Measurements from ENCODE around the gene MID1. TPM values are rescaled to one million over a fixed set of nuclear protein-coding genes. Genes with fewer than 3 reads are reported as not detected.

Gene MID1
- total RNA-seq, 2 experiments from 2014 or later: 0.19 TPM; not detected in 1

GRCh38 chrX:10665681-10666080 is 45.3 kb upstream of the MID1 start:
- Mint-ChIP-seq H3K4me3 (no peak overlapping the region), H3K4me1 (ENCODE audit: low read depth) (no peaks in the 10 kb centered on the region), H3K36me3 (ENCODE audit: low read depth) (no peaks in the 10 kb centered on the region), H3K9me3 (no peaks in the 10 kb centered on the region), H3K27ac (no peak overlapping the region), H3K27me3 (no peaks in the 10 kb centered on the region)
- POLR2A ChIA-PET: no interaction called here
- H3K27ac ChIP-seq (ENCODE audit: low read depth in 1 of 2, low read length in 2 of 2): no peak overlapping the region
- CTCF ChIA-PET: no interaction called here
- no peak for DNase-seq
- no peaks in the 10 kb centered on the region for H3K27me3 ChIP-seq (ENCODE audit: control insufficient read depth in 1 of 2, insufficient read depth in 2 of 2, low read length in 2 of 2)
- ATAC-seq (ENCODE audit: poor library complexity): no peak
- no peak overlapping the region for H3K4me3 ChIP-seq (ENCODE audit: low read length)
- no peak for TF ChIP-seq CTCF (IDR thresholded peaks at IDR 0.05)
- no peaks in the 10 kb centered on the region for H3K36me3 ChIP-seq (ENCODE audit: insufficient read depth, low read length)
- intact Hi-C loops (cut with DNase I, micrococcal nuclease): no loop called here
- H3K9me3 ChIP-seq (ENCODE audit: control insufficient read depth in 1 of 2, insufficient read depth in 1 of 2, low read length in 2 of 2): no peaks in the 10 kb centered on the region
- no peaks in the 10 kb centered on the region for H3K4me1 ChIP-seq (ENCODE audit: insufficient read depth, low read length)

GRCh38 chrX:10660171-10660570 is 39.8 kb upstream of the MID1 start:
- Mint-ChIP-seq H3K4me3 (no peak overlapping the region), H3K36me3 (ENCODE audit: low read depth) (no peaks in the 10 kb centered on the region), H3K9me3 (no peaks in the 10 kb centered on the region), H3K27ac (no peak overlapping the region), H3K4me1 (ENCODE audit: low read depth) (no peaks in the 10 kb centered on the region), H3K27me3 (no peaks in the 10 kb centered on the region)
- intact Hi-C loops (cut with DNase I, micrococcal nuclease): no loop called here
- Histone ChIP-seq H3K4me3 (ENCODE audit: low read length) (no peak overlapping the region), H3K9me3 (ENCODE audit: control insufficient read depth in 1 of 2, insufficient read depth in 1 of 2, low read length in 2 of 2) (no peaks in the 10 kb centered on the region), H3K27ac (ENCODE audit: low read depth in 1 of 2, low read length in 2 of 2) (no peak overlapping the region), H3K27me3 (ENCODE audit: control insufficient read depth in 1 of 2, insufficient read depth in 2 of 2, low read length in 2 of 2) (no peaks in the 10 kb centered on the region), H3K36me3 (ENCODE audit: insufficient read depth, low read length) (no peaks in the 10 kb centered on the region), H3K4me1 (ENCODE audit: insufficient read depth, low read length) (no peaks in the 10 kb centered on the region)
- ATAC-seq (ENCODE audit: poor library complexity): no peak
- no peak for DNase-seq
- TF ChIP-seq CTCF (IDR thresholded peaks at IDR 0.05): no peak
- ChIA-PET POLR2A (no interaction called here), CTCF (no interaction called here)

GRCh38 chrX:10656214-10656613 is 35.8 kb upstream of the MID1 start:
- Histone ChIP-seq H3K9me3 (ENCODE audit: control insufficient read depth in 1 of 2, insufficient read depth in 1 of 2, low read length in 2 of 2) (no peaks in the 10 kb centered on the region), H3K4me1 (ENCODE audit: insufficient read depth, low read length) (no peaks in the 10 kb centered on the region), H3K36me3 (ENCODE audit: insufficient read depth, low read length) (no peaks in the 10 kb centered on the region), H3K27ac (ENCODE audit: low read depth in 1 of 2, low read length in 2 of 2) (no peak overlapping the region), H3K4me3 (ENCODE audit: low read length) (no peak overlapping the region), H3K27me3 (ENCODE audit: control insufficient read depth in 1 of 2, insufficient read depth in 2 of 2, low read length in 2 of 2) (no peaks in the 10 kb centered on the region)
- no peaks in the 10 kb centered on the region for H3K27me3 Mint-ChIP-seq
- H3K27ac Mint-ChIP-seq: no peak overlapping the region
- DNase-seq (no peak), ATAC-seq (ENCODE audit: poor library complexity) (no peak)
- H3K4me1 Mint-ChIP-seq (ENCODE audit: low read depth): no peaks in the 10 kb centered on the region
- intact Hi-C loops (cut with DNase I, micrococcal nuclease): no loop called here
- CTCF ChIA-PET: no interaction called here
- H3K4me3 Mint-ChIP-seq: no peak overlapping the region
- H3K9me3 Mint-ChIP-seq: no peaks in the 10 kb centered on the region
- H3K36me3 Mint-ChIP-seq (ENCODE audit: low read depth): no peaks in the 10 kb centered on the region
- TF ChIP-seq CTCF (IDR thresholded peaks at IDR 0.05): no peak
- POLR2A ChIA-PET: no interaction called here

Measured in CD4-positive, alpha-beta T cell (primary cell).